ENCODE results near the gene ZNF398. TPM values are rescaled to one million over a fixed set of nuclear protein-coding genes. Genes with fewer than 3 reads are reported as not detected.

The ZNF398 gene
- total and polyA plus RNA-seq, 4 donors = 3.0 to 14.6 (median 8.4) TPM

GRCh38 chr7:149102666-149103065 lies 44.6 kb upstream of the ZNF398 start:
- TF ChIP-seq CTCF (IDR thresholded peaks at IDR 0.05; ENCODE audit: control extremely low read depth, extremely low read depth) = no peak
- Histone ChIP-seq H3K4me3 (no peak overlapping the region), H3K9me3 (ENCODE audit: control insufficient read depth in 4 of 4, insufficient read depth in 3 of 4, low read length in 3 of 4) (no peaks in the 10 kb centered on the region), H3K36me3 (ENCODE audit: control insufficient read depth in 4 of 4, insufficient read depth in 4 of 4, low read length in 4 of 4) (peaks cover 0 to 11% (median 5%) of the 10 kb centered on the region in 4 donors), H3K27ac (ENCODE audit: low read depth in 1 of 2, low read length in 1 of 2) (no peak overlapping the region), H3K4me1 (ENCODE audit: control insufficient read depth in 5 of 5, insufficient read depth in 5 of 5, low read length in 5 of 5) (no peaks in the 10 kb centered on the region), H3K9ac (ENCODE audit: insufficient read depth in 1 of 2, low read length in 2 of 2) (no peak overlapping the region), H3K27me3 (ENCODE audit: control insufficient read depth in 3 of 3, insufficient read depth in 3 of 3, low read length in 2 of 3) (no peaks in the 10 kb centered on the region)
- DNase-seq (no peak), ATAC-seq (ENCODE audit: insufficient read depth, low FRiP score) (no peak)
- WGBS, 2 donors = 71 to 89% methylated on average over 1 of the region's 1 CpG

DNA sequence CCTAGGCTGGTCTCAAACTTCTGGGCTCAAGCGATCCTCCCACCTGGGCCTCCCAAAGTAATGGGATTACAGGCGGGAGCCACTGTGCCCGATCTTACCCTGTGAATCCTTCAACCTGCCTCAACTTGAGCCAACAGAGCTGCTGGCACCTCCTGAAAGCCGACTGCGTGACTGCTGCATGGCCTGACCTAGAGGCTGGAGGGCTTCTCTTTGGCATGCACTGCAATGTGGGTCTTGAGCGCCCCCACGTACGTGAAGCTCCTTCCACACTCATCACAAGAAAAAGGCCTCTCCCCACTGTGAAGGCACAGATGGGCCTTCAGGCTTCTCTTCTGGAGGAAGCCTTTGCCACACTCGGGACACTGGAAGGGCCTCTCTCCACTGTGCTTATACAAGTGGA lies 43.8 kb upstream of the ZNF398 start:
- H3K4me1 ChIP-seq (ENCODE audit: control insufficient read depth in 5 of 5, insufficient read depth in 5 of 5, low read length in 5 of 5) = no peaks in the 10 kb centered on the region
- no peak overlapping the region for H3K4me3 ChIP-seq
- ATAC-seq (ENCODE audit: insufficient read depth, low FRiP score) (no peak), DNase-seq (no peak)
- no peaks in the 10 kb centered on the region for H3K9me3 ChIP-seq (ENCODE audit: control insufficient read depth in 4 of 4, insufficient read depth in 3 of 4, low read length in 3 of 4)
- peaks cover 0 to 11% (median 5%) of the 10 kb centered on the region in 4 donors for H3K36me3 ChIP-seq (ENCODE audit: control insufficient read depth in 4 of 4, insufficient read depth in 4 of 4, low read length in 4 of 4)
- WGBS, 2 donors = 92 to 97% methylated on average over 9 of the region's 9 CpGs
- no peak overlapping the region for H3K9ac ChIP-seq (ENCODE audit: insufficient read depth in 1 of 2, low read length in 2 of 2)
- no peak for TF ChIP-seq CTCF (IDR thresholded peaks at IDR 0.05; ENCODE audit: control extremely low read depth, extremely low read depth)
- H3K27me3 ChIP-seq (ENCODE audit: control insufficient read depth in 3 of 3, insufficient read depth in 3 of 3, low read length in 2 of 3) = no peaks in the 10 kb centered on the region
- no peak overlapping the region for H3K27ac ChIP-seq (ENCODE audit: low read depth in 1 of 2, low read length in 1 of 2)

DNA sequence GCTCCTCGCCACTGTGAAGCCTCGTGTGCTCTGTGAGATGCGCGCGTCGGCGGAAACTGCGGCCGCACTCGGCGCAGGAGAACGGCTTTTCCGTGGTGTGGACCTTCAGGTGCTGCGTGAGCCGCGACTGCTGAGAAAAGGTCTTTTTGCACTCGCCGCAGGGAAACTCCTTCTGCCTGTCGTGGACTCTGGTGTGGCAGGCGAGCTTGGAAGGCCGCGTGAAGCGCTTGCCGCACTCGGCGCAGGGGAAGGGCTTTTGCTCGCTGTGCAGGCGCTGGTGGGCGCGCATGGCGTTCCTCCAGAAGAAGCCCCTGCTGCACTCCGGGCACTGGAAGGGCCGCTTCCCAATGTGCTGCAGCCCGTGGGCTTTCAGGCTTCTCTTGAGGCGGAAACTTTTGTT lies 43.0 kb upstream of the ZNF398 start:
- no peak for TF ChIP-seq CTCF (IDR thresholded peaks at IDR 0.05; ENCODE audit: control extremely low read depth, extremely low read depth)
- WGBS, 2 donors = 97% methylated on average over 32 to 35 of the region's 35 CpGs
- Histone ChIP-seq H3K27ac (ENCODE audit: low read depth in 1 of 2, low read length in 1 of 2) (no peak overlapping the region), H3K36me3 (ENCODE audit: control insufficient read depth in 4 of 4, insufficient read depth in 4 of 4, low read length in 4 of 4) (peaks cover 0 to 11% (median 5%) of the 10 kb centered on the region in 4 donors), H3K9me3 (ENCODE audit: control insufficient read depth in 4 of 4, insufficient read depth in 3 of 4, low read length in 3 of 4) (no peaks in the 10 kb centered on the region), H3K9ac (ENCODE audit: insufficient read depth in 1 of 2, low read length in 2 of 2) (no peak overlapping the region), H3K4me3 (no peak overlapping the region), H3K27me3 (ENCODE audit: control insufficient read depth in 3 of 3, insufficient read depth in 3 of 3, low read length in 2 of 3) (no peaks in the 10 kb centered on the region), H3K4me1 (ENCODE audit: control insufficient read depth in 5 of 5, insufficient read depth in 5 of 5, low read length in 5 of 5) (no peaks in the 10 kb centered on the region)
- DNase-seq = no peak
- no peak for ATAC-seq (ENCODE audit: insufficient read depth, low FRiP score)

DNA sequence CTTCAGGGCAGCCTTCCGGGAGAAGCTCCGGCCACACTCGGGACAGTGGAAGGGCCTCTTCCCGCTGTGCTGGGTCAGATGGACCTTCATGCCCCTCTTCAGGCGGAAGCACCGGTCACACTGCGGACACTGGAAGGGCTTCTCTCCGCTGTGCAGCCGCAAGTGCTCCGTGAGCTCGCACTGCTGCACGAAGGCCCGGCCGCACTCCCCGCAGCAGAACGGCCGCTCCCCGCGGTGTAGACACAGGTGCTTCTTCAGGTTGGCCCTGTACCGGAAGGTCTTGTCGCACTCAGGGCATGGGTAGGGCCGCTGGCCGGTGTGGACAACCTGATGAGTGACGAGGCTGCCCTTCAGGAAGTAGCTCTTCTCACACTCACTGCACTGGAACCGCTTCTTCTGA lies 42.5 kb upstream of the ZNF398 start:
- Histone ChIP-seq H3K9me3 (ENCODE audit: control insufficient read depth in 4 of 4, insufficient read depth in 3 of 4, low read length in 3 of 4) (no peaks in the 10 kb centered on the region), H3K9ac (ENCODE audit: insufficient read depth in 1 of 2, low read length in 2 of 2) (no peak overlapping the region), H3K36me3 (ENCODE audit: control insufficient read depth in 4 of 4, insufficient read depth in 4 of 4, low read length in 4 of 4) (peaks cover 0 to 11% (median 5%) of the 10 kb centered on the region in 4 donors), H3K27me3 (ENCODE audit: control insufficient read depth in 3 of 3, insufficient read depth in 3 of 3, low read length in 2 of 3) (no peaks in the 10 kb centered on the region), H3K4me1 (ENCODE audit: control insufficient read depth in 5 of 5, insufficient read depth in 5 of 5, low read length in 5 of 5) (no peaks in the 10 kb centered on the region), H3K4me3 (no peak overlapping the region), H3K27ac (ENCODE audit: low read depth in 1 of 2, low read length in 1 of 2) (no peak overlapping the region)
- TF ChIP-seq CTCF (IDR thresholded peaks at IDR 0.05; ENCODE audit: control extremely low read depth, extremely low read depth) = no peak
- ATAC-seq (ENCODE audit: insufficient read depth, low FRiP score) = no peak
- DNase-seq = no peak
- WGBS, 2 donors = 96% methylated on average over 25 of the region's 25 CpGs

All from lung (tissue), 12 donors.